Mucosa of rectum (tissue), 2 donors: ENCODE measurements around the gene POLR2L.

ENCODE experiments used
- H3K27ac ChIP-seq, 2 donors: one replicate each; pipeline ENCODE4 v1.7.0; 2013; ENCODE audit warnings: inconsistent platforms in 2 of 2, low read depth in 2 of 2, low read length in 2 of 2
- H3K27me3 ChIP-seq, 2 donors: one replicate each; pipeline ENCODE4 v1.7.0; 2013; ENCODE audit warnings: low read length in 2 of 2; ENCODE audit not compliant: control insufficient read depth in 2 of 2, insufficient read depth in 2 of 2
- H3K36me3 ChIP-seq, 2 donors: one replicate each; pipeline ENCODE4 v1.7.0; 2013; ENCODE audit warnings: low read length in 2 of 2; ENCODE audit not compliant: control insufficient read depth in 2 of 2, insufficient read depth in 2 of 2
- H3K4me1 ChIP-seq, 2 donors: one replicate each; pipeline ENCODE4 v1.7.0; 2013; ENCODE audit warnings: low read length in 2 of 2, mild to moderate bottlenecking in 1 of 2; ENCODE audit not compliant: control insufficient read depth in 2 of 2, insufficient read depth in 2 of 2
- H3K4me3 ChIP-seq, 2 donors: one replicate each; pipeline ENCODE4 v1.7.0; 2013; ENCODE audit warnings: low read length in 2 of 2
- H3K9ac ChIP-seq, 2 donors: one replicate each; pipeline ENCODE4 v1.7.0; 2013; ENCODE audit warnings: low read length in 2 of 2, low read depth in 1 of 2, mild to moderate bottlenecking in 1 of 2
- H3K9me3 ChIP-seq, 2 donors: one replicate each; pipeline ENCODE4 v1.7.0; 2013; ENCODE audit warnings: low read length in 2 of 2; ENCODE audit not compliant: control insufficient read depth in 2 of 2
- donor health status: healthy.
- donor health status: Normal muscosa, but diverticular disease.

POLR2L gene

DNA sequence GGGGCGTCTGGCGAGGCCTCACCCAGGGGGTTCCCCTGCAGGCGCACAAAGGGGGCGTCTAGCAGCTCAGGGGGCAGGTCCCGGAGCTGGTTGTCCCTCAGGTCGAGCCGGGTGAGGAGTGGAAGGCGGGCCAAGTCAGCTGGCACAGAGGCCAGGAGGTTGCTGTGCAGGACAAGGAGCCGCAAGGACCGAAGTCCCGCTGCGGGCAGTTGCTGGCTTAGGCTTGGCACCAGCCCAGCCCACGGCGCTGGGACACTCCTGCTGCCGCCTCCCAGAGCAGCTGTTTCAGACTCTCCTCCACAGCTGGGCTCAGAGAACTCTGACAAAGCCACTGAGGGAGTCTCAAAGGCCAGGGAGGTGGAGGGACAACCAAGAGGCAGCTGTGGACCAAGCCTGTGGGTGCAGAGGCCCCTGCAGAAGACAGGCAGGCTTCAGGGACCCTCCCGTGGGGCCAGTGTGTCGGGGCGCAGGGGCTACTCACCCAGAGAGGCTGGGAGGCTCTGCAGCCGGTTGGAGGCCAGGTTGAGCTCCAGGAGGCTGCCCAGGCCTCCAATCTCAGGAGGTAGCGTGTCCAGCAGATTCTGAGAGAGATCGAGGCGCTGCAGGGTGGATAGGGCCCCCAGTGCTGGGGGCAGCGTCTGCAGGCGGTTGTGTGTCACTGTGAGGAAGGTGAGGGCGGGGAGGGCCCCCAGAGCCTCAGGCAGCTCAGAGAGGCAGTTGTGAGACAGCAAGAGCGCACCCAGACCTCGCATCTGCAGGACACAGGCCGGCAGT, 39.4 kb downstream of the POLR2L start:
- peaks cover 10 to 18% of the 10 kb centered on the region in 2 donors for H3K4me1 ChIP-seq

DNA sequence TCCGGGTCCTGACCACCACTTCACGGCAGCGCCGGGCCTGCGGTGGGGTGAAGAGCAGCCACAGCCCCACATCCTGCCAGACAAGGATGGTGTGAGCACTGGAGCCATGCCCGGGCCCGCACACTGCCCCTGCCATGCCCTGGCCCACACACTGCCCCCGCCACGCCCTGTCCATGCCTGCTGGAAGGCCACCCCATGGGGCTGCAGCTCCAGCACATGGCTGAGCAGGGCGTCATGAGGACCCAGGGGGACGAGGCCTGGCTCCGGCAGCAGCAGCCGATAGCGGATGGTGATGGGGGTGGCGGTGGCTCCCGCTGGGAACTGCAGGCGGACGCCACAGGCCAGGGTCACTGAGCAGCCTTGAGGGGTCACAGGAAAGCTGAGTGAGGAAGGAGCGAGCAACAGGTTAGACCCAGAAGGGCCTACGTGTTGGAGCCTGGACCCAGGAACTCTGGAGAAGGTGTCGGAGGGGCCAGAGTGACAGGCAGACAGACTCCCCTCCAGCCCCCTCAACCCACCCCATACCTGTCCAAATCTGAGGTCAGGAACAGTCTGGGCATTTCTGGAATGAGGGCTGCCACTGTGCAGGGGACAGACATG, 40.2 kb downstream of the POLR2L start:
- Histone ChIP-seq H3K9me3 (no peaks in the 10 kb centered on the region), H3K4me3 (no peak overlapping the region), H3K36me3 (peaks cover 0 to 2% of the 10 kb centered on the region in 2 donors), H3K27me3 (no peaks in the 10 kb centered on the region), H3K9ac (no peak overlapping the region), H3K4me1 (peaks cover 16 to 24% of the 10 kb centered on the region in 2 donors), H3K27ac (no peak overlapping the region)

More for the DNA sequence above, 39.4 kb downstream of the POLR2L start:
- Histone ChIP-seq H3K9me3 (no peaks in the 10 kb centered on the region), H3K9ac (no peak overlapping the region), H3K4me3 (no peak overlapping the region), H3K36me3 (peaks cover 0 to 2% of the 10 kb centered on the region in 2 donors), H3K27ac (no peak overlapping the region), H3K27me3 (no peaks in the 10 kb centered on the region)

DNA sequence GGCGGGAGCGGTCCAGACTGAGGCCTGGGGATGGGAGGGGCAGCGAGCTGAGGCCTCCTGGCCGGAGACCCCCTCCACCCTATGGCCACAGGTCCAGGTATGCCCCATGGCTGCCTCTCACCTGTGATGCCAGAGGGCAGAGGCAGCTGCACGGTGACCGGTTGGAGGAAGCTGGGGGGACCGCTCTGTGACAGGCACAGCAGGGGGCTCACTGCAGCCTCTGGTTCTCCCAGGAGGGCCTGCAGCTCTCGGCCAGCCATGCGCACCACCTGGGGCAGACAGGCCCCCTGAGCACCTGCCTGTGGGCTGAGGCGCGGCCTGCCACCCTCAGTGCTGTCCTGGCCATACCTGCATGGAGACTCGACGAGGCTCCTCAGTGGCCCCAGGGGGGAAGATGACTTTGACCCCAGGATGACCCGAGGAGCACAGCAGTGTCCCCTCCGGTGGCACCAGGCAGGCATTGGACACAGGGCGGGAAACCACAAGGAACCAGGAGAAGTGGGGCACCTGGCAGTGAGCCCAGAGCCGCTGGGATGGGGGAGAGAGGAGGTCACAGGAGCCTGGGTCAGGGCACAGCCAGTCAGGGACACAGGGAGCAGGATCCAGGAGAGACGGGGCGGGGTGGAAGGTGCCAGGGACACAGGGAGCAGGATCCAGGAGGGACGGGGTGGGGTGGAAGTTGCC, 41.1 kb downstream of the POLR2L start:
- H3K4me3 ChIP-seq: no peak overlapping the region
- H3K36me3 ChIP-seq: peaks cover 0 to 2% of the 10 kb centered on the region in 2 donors

GRCh38 chr11:800473-800872, 41.9 kb downstream of the POLR2L start:
- Histone ChIP-seq H3K9me3 (no peaks in the 10 kb centered on the region), H3K27me3 (no peaks in the 10 kb centered on the region), H3K4me3 (no peak overlapping the region), H3K4me1 (peaks cover 25 to 36% of the 10 kb centered on the region in 2 donors), H3K27ac (no peak overlapping the region), H3K9ac (no peak overlapping the region), H3K36me3 (peaks cover 0 to 2% of the 10 kb centered on the region in 2 donors)

More for the DNA sequence above, 41.1 kb downstream of the POLR2L start:
- Histone ChIP-seq H3K9me3 (no peaks in the 10 kb centered on the region), H3K4me1 (peaks cover 24 to 33% of the 10 kb centered on the region in 2 donors), H3K9ac (no peak overlapping the region), H3K27me3 (no peaks in the 10 kb centered on the region), H3K27ac (no peak overlapping the region)

- Histone ChIP-seq H3K27me3 (no peaks in the 10 kb centered on the region), H3K9ac (no peak overlapping the region), H3K27ac (no peak overlapping the region), H3K9me3 (no peaks in the 10 kb centered on the region), H3K4me1 (peaks cover 26 to 40% of the 10 kb centered on the region in 2 donors), H3K36me3 (peaks cover 0 to 2% of the 10 kb centered on the region in 2 donors), H3K4me3 (no peak overlapping the region)
Observed at GRCh38 chr11:799641-800316, 42.5 kb downstream of the POLR2L start.

DNA sequence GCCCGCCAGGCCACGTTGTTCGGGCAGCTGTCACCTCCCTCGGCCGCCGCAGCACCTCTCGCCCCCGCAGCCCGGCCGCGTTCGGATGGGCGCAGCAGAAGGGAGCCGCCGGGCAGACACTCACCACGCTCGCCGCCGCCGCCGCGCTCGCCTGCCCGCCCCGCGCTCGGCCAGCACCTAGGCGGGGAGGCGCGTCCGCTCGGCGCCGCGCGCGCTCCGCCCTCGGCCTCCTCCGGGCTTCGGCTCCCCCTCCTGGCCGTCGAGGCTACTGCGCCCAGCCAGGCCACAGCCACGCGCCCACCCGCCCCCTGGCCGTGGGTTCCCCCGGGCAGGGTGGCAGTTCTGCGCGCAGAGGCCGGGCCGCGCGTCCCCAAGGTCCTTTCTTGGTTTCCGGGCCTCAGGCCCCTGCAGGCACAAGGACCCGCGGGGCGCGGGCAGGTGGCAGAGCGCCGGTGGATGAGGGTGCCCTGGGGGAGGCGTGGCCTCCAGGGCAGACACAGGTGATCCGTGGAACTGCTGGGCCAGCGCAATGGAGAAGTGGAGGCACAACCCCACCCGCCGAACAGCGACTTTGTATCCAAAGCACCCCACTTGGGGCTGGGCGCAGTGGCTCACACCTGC, 44.1 kb downstream of the POLR2L start, which contains the start of gene SLC25A22:
SLC25A22 (minus strand) TSS at position 189 of the 621 bp plus-strand sequence. CDS start 3,275 bp downstream, outside the sequence.
- Histone ChIP-seq H3K27me3 (no peaks in the 10 kb centered on the region), H3K9ac (peak within 1 kb of the TSS; percentile 63 to 66), H3K9me3 (no peaks in the 10 kb centered on the region), H3K27ac (peak within 1 kb of the TSS; percentile 62 to 85), H3K4me1 (peaks cover 17 to 27% of the 10 kb centered on the region in 2 donors), H3K4me3 (peak within 1 kb of the TSS; percentile 75 to 86), H3K36me3 (peaks cover 0 to 4% of the 10 kb centered on the region in 2 donors)

DNA sequence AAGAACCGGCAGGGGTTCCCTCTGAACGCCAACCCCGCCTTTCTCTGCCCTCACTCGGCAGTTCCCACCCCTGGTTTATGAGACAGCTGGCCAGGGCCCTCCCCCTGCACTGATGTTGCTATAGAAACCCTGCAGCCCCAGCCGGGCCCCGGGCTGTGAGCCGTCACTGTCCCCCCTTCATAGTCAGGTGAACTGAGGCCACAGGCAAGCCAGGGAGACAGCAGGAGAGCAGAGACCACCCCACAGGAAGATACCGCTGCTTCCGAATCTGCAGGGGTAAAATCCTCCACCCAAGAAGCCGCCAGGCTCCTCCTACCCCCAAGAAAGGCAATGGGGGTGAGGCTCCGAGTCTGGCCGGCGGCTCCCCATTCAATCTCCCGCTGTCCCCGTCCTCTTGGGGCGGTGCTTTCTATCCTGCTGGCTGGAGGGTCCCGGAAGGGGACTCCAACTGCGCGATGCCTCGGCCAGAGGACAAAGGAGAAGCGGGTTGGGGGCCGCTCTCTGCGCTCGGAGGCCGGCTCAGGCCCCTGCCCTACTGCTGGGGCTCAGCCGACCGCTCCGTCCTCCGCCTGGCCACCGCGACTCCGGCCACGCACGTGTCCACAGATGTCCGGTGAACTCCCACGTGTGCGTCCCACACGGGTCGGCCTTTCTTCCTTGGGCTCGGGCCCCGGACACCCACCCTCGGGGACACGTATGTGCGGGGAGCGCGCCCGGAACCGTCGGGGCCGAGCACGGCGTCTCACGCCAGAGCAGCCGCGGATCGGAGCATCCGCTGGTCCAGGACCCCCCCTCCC, 44.8 kb downstream of the POLR2L start:
- Histone ChIP-seq H3K4me3 (peak overlapping the region; percentile 75 to 86), H3K27me3 (no peaks in the 10 kb centered on the region), H3K9ac (peak overlapping the region; percentile 63 to 66), H3K4me1 (peaks cover 17 to 27% of the 10 kb centered on the region in 2 donors), H3K36me3 (peaks cover 0 to 4% of the 10 kb centered on the region in 2 donors), H3K27ac (peak overlapping the region; percentile 62 to 85), H3K9me3 (no peaks in the 10 kb centered on the region)

DNA sequence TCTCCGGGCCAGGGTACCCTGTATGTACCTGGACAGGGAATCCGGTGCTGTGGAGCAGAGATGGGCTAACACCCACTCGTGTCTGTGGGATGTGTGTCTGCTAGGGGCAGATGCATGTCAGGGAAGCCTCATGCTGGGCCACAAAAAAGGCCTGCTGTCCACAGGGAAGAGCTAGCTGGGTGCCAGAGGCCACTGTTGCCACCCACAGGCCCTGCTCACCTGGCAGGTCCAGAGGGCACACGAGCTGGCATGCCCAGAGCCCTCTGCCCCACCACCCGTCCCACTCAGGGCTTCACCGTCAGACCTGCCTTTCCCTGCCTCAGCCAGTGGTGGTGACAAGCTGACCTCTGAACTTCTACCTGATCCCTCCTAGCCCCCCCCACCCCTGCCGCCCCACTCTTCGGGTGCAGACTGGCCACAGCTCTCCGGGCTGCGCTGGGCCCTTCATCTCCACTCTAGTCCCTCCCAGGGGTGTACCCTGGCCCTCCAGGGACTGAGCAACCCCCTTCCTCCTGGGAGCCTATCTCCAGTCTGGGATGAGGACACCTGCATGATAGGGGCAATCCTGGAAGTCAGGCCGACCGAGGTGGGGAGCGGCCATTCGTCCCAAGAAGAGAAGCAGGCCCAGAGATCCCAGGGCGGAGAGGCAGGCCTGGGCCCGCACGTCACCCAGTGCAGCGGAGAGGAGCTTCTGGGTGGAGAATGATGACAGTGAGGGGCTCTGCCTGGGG, 45.6 kb downstream of the POLR2L start:
- Histone ChIP-seq H3K9me3 (no peaks in the 10 kb centered on the region), H3K4me3 (peak overlapping the region; percentile 75 to 86), H3K27me3 (no peaks in the 10 kb centered on the region), H3K9ac (peak overlapping the region; percentile 66 to 70), H3K27ac (peak overlapping the region; percentile 62 to 85), H3K4me1 (peaks cover 17 to 27% of the 10 kb centered on the region in 2 donors), H3K36me3 (peaks cover 0 to 3% of the 10 kb centered on the region in 2 donors)
